Lung (tissue), 12 donors: ENCODE measurements around the gene NDUFB2. TPM values are rescaled to one million over a fixed set of nuclear protein-coding genes. Genes with fewer than 3 reads are reported as not detected.

ENCODE experiments used
- ATAC-seq: fragments of 200-7000 bp; cut with Tn5 transposase; one replicate; pipeline ENCODE4 v1.9.1; 2020; ENCODE audit warnings: moderate number of reproducible peaks; ENCODE audit not compliant: insufficient read depth, low FRiP score
- DNase-seq, 3 donors: peaks; one replicate each; pipeline ENCODE4 v3.0.0-alpha.2; 2013 to 2017
- H3K27ac ChIP-seq, 2 donors: one replicate each; pipeline ENCODE4 v1.5.1; 2013; ENCODE audit warnings: mild to moderate bottlenecking in 2 of 2, moderate library complexity in 2 of 2, control low read depth in 1 of 2, inconsistent platforms in 1 of 2, low read depth in 1 of 2, low read length in 1 of 2
- H3K27me3 ChIP-seq, 3 donors: one replicate each; pipeline ENCODE4 v1.5.1; 2013; ENCODE audit warnings: low read length in 2 of 3; ENCODE audit not compliant: control insufficient read depth in 3 of 3, insufficient read depth in 3 of 3
- H3K36me3 ChIP-seq, 4 donors: one replicate each; pipeline ENCODE4 v1.5.1; 2013; ENCODE audit warnings: low read length in 4 of 4, mild to moderate bottlenecking in 1 of 4, moderate library complexity in 1 of 4; ENCODE audit not compliant: control insufficient read depth in 4 of 4, insufficient read depth in 4 of 4
- H3K4me1 ChIP-seq, 5 donors: one replicate each; pipeline ENCODE4 v1.5.1; 2013; ENCODE audit warnings: low read length in 5 of 5, mild to moderate bottlenecking in 2 of 5, moderate library complexity in 1 of 5; ENCODE audit not compliant: control insufficient read depth in 5 of 5, insufficient read depth in 5 of 5
- H3K4me3 ChIP-seq: one replicate; pipeline ENCODE4 v1.5.1; 2013; ENCODE audit warnings: mild to moderate bottlenecking, control low read depth, moderate library complexity
- H3K9ac ChIP-seq, 2 donors: one replicate each; pipeline ENCODE4 v1.5.1; 2013; ENCODE audit warnings: low read length in 2 of 2, control low read depth in 1 of 2; ENCODE audit not compliant: insufficient read depth in 1 of 2
- H3K9me3 ChIP-seq, 4 donors: one replicate each; pipeline ENCODE4 v1.5.1; 2013; ENCODE audit warnings: low read length in 3 of 4, mild to moderate bottlenecking in 1 of 4, moderate library complexity in 1 of 4; ENCODE audit not compliant: control insufficient read depth in 4 of 4, insufficient read depth in 3 of 4
- CTCF ChIP-seq: IDR thresholded peaks from 2 replicates; pipeline ENCODE4 v1.5.1; 2012; ENCODE audit warnings: mild to moderate bottlenecking; ENCODE audit errors: control extremely low read depth, extremely low read depth
- WGBS, 2 donors: extraction: QIAGEN DNeasy Blood & Tissue Kit; methylation state at CpG; one replicate each; pipeline ENCODE4 v1.1.7; 2013; 5-methylcytosine and 5-hydroxymethylcytosine counted together
- polyA plus RNA-seq, 2 donors: library from polyadenylated mRNA; stranded (reverse); fragments of 200-250 nt; gene quantifications; one replicate each; pipeline ENCODE4 v1.2.1, GENCODE V29; 2013
- total RNA-seq, 2 donors: library from RNA; depleted of rRNA in 1 of 2; stranded (reverse); fragments of >200 nt in 1 of 2; gene quantifications; one replicate each; pipeline ENCODE4 v1.2.1, GENCODE V29; 2014 to 2021
- donor health status: control.
- donor health status: control.
- donor health status: Bipolar disorder and iron deficiency.
- donor health status: healthy.
- donor health status: DM: yes; HTN: yes; CAD: no.

NDUFB2 gene
- total and polyA plus RNA-seq, 4 donors: 52.3 to 327 (median 190) TPM

- Histone ChIP-seq H3K27ac (no peak overlapping the region), H3K4me1 (no peaks in the 10 kb centered on the region), H3K9me3 (no peaks in the 10 kb centered on the region), H3K9ac (no peak overlapping the region), H3K27me3 (no peaks in the 10 kb centered on the region), H3K4me3 (no peak overlapping the region), H3K36me3 (peaks cover 0 to 36% (median 0%) of the 10 kb centered on the region in 4 donors)
- DNase-seq: no peak
- ATAC-seq: no peak
- TF ChIP-seq CTCF: no peak
- WGBS, 2 donors: 95 to 98% methylated on average over 11 of the region's 11 CpGs
Measured at GRCh38 chr7:140686921-140687320, 9.6 kb upstream of the NDUFB2 start.

GRCh38 chr7:140688341-140688740, 8.2 kb upstream of the NDUFB2 start:
- 96 to 98% methylated on average over 6 of the region's 6 CpGs for WGBS, 2 donors
- H3K27me3 ChIP-seq: no peaks in the 10 kb centered on the region
- no peak overlapping the region for H3K4me3 ChIP-seq
- H3K9me3 ChIP-seq: no peaks in the 10 kb centered on the region
- H3K27ac ChIP-seq: no peak overlapping the region
- no peak for ATAC-seq
- peaks cover 0 to 33% (median 0%) of the 10 kb centered on the region in 4 donors for H3K36me3 ChIP-seq
- H3K4me1 ChIP-seq: no peaks in the 10 kb centered on the region
- no peak for DNase-seq
- no peak for TF ChIP-seq CTCF
- H3K9ac ChIP-seq: no peak overlapping the region

GRCh38 chr7:140689199-140690152, 7.0 kb upstream of the NDUFB2 start:
- Histone ChIP-seq H3K4me1 (no peaks in the 10 kb centered on the region), H3K4me3 (no peak overlapping the region), H3K27me3 (no peaks in the 10 kb centered on the region), H3K9me3 (no peaks in the 10 kb centered on the region), H3K27ac (no peak overlapping the region), H3K9ac (no peak overlapping the region), H3K36me3 (peaks cover 0 to 24% (median 0%) of the 10 kb centered on the region in 4 donors)
- ATAC-seq (no peak), DNase-seq (no peak)
- WGBS, 2 donors: 95 to 97% methylated on average over 16 of the region's 16 CpGs
- TF ChIP-seq CTCF: no peak
